Hematopoietic multipotent progenitor cell treated with erythropoietin and hydrocortisone succinate and interleukin-3 and kit ligand, for 15 days (in vitro differentiated cells): ENCODE results near the gene ARHGAP22.

Experiments
- DNase-seq: peaks from one replicate; pipeline ENCODE4 v3.0.0-alpha.2; 2015; ENCODE audit warnings: low spot score

ARHGAP22 gene

DNA sequence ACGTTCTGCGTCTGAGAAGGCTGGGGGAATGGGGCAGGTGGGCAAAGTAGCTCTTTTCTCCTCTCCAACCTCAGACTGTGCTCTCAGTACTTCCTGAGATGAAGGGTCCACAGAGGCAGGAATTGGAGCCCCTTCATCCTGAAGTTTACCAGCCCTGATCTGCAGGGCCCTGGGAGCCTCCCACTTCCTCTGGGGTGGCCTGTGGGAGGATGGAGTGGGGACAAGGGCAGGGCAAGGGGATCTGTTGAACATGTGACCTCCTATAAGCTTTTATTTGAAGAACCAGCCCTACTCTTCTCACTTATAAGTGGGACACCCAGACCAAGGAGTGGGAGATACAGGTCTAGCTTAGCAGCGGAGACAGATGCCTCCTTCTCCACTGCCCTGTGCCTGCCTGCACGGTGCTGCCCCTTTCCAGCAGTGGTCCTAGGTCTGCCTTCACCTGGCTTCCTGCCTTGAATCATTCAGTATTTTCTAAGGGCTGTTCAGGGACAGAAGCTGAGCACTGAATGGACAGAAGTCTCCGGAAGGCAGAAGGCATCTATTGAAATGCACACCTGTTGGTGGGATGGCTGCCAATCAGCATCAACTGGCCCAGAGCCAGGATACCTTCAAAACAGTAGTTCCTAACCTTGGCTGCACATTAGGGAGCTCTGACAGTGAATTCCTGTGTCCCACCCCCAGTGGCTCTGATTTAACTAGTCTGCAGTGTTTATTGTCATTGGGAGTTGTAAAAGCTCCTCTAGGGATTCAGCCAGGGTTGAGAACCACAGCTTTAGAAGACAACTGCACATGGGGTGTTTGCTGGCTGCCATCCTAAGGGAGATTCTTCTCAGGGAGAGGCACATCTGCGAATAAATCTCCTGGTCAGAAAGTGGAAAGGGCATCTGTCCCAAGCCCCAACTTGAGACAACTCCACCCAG lies 2.7 kb upstream of the ARHGAP22 start:
- DNase-seq = no peak

DNA sequence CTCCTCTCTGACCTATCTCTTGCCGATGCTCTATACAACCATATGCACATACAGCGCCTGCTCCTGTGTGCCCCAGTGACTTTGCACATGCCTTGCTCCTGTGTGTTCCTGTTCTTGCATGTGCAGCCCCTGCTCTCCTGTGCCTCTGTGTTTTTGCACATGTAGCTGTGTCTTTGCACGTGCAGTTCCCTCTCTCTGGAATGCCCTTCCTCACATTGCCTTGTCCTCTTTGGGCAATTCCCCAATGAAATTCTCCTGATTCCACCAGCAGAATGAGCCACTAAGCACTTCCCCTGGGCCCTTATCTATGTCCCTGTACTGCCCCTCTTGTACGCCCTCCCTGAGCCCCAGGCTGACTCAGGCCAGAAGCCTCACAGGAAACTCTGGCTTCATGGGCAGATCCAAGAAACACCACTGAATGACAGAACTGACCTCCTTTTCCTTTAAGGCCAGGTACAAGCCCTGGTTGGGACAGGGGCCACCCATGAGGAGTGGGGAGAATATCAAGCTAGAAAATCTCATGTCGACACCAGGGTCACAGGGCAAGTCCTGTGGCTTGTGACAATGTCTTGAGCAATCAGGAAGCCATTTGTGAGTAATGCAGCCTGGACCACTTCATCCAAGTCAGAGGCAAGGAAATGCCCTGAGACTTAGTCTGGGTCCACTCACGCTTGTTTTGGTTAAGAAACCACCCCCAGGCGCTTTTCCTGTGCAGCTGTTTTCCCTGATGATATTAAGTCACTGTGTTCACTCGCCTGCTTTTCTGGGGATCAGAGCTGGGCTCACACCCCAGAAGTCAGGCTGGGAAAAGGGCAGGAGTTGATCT lies 1.9 kb upstream of the ARHGAP22 start:
- DNase-seq = no peak

DNA sequence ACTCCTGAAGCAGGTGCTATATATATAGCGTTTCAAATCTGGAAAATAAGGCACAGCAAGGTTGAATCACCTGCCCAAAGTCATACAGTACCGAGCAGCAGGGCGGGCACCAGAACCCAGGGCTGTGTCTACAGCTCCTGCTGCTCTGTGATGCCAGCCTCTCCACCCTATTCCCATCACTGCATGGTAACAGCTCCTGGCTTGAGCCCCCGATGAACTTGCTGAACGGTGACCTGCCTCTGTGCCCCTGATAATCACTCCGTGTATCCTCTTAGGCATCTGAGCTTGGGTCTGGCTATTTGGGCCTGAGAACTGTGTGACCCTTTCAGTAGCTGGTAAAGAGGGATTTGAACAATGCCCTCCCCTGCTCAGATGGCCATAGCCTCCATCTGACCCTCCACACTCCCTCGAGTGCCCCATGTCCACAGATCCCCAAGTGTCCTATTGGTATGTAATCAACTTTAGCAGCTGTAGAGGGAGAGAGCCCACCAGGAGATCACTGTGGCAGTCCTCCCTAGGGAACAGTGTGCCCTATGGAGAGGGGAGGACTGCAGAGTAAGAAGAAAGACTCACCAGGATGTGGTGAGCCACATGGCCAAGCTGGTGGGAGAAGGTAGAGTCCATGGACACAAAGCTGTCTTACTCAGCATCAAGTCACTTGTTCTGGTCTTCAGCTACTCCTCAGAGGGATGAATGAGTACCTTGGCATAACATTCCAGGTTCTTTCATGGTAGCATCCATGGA lies 1.1 kb upstream of the ARHGAP22 start:
- DNase-seq = no peak

DNA sequence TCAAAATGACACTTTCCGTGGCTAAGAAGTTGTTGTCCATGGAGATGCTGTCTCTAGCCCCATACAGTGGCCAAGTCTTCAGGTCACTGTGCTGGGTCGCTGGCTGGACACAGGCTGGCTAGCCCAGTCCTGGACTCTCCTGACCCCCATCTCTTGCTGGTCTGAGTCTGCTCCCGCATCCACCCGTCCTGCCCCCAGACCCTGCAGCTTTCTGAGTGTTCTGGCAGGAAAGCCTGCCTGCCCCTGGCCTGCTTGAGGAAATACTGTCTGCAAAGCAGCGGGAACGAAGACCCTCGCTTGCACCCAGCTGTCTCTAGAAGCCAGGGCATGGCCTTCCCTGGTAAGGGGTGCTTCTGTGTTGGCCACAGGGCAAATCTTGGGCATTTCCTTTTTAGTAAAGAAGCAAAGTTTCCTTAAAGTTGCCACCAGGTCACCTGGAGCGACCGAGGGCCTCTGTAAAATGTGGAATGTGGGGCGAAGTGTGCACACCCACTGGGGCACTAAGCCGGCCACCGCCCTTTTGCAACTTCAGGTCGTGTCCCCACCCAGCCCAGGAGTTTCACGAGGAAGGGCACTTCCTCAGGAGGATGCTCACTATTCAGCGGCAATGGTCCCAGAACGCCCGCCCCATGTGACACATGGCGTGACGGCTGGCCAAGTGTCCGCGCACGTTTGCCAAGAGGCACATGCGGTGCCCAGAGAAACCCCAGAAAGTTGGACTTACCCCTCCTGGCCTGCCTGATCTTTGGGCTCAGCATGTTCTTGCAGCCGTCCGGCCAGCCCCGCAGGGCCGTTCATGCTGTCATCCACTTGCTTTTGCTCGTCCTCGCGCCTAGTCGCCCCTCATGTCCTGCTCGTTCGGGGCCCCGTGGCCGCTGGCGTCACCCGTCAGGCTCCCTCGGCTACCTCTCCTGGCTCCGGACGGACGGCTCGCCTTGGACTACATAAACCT lies 558 bp downstream of the ARHGAP22 start:
- DNase-seq = no peak

DNA sequence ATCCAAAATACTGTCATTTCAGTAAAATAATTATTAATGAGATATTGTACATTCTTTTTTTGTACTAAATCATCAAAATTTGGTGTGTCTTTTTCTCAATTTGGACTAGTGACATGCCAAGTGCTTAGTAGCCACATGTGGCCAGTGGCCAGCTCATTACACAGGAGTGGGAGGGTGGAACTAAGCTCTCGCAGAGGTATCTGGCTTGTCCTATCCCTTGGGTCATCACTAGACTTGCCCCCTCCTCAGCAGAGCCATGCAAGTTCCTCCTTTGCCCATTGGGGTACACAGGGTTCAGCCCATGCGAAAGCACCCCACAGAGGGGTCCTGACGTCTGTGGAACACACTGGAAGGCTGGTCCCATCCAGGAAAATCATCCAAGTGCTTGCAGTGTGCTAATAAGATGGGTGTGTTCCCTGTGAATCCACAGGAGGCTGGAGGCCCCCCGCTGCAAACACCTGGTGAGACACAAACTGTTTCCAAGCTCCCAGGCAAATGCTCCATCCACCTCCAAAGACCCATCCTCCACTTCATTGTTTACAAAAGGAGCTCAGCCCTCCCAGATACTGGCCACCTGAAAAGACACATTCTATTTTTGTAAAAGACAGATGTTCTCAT lies 1.3 kb downstream of the ARHGAP22 start:
- DNase-seq = no peak

DNA sequence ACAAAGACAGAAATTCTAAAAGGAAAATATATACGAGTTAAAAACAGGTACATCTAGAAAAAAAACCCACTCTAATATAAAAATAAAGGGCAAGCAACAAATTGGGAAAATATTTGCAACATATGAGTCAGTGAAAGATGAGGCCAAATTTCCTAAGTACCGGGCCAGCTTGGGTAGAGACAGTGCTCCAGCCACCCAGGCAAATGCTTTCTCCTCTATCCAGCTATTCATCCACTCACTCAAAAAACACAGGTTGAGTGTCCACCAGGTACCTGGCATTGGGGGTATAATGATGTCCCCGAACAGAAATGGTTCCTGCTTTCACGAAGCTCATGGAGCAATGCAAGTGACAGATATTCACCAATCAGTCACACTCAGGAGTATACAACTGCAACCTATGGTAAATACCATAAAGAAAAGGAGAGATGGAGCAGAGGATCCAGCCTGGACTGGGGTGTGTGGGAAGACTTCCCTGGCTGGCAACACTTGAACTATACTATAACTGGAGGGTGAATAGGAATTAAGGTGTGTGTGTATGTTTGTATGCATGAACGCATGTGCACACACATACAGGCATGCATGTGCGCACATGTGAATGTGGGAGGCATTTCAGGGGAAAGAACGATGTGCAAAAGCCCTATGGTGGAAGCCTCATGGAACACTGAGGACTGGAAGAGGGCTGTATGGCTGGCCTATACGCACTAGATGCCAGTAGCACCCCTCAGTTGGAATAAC lies 2.3 kb downstream of the ARHGAP22 start:
- no peak for DNase-seq

DNA sequence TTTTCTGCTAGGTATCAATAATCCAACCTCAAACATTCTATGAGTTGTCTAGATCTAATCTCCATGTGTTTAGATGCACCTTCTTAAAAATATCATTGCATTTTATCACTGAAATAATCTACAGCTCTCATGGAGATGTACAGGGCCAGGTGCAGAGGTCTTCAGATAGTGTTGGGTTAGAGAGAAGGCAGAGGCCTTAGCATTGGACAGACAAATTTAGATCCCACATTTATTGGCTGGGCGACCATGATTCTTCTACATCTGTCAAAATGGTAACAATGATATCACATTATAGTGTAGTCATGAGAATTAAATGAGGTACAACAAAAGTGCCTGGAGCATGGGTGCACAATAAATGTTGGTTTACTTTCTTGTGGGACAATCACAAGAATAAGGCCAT lies 3.1 kb downstream of the ARHGAP22 start:
- DNase-seq = no peak

DNA sequence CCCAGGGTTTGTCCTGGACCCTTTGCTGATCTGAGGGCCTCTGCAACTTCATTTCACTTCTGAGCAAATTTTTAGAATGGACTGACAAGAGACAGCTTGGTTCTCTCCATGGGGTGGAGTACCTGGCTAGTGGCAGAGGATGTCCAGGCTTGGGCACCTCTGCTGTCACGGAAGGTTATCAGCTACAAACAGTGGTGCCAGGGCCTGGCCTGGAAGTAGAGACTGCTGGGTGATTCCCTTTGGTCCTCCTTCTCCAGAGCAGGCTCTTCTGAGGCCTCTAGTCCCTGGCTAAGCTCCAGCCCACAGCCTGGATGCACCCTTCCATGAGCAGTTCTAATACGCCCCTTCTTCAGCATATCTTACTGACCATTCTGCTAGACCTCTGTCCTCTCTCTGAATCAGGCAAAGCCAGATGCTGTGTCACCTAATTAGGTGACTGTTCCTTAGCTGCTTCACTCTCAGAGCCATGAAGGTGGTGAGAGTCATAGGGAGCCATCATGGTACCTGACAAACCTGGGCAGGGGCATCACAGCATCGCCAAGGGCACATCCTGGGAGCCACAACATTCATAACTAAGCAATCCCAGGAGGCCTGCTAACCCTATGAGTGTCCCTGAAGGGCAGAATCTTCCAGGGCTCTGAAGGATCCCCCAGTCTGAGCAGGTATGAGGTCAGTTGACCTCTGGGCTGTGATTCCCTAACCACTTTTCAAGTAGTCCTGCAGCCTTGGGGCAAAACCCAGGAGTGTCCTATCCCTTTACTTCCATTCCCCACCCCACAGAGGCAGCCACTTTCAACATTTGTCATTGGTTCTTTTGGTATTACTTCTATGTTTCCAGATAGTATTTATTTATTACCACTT lies 4.0 kb downstream of the ARHGAP22 start:
- no peak for DNase-seq

DNA sequence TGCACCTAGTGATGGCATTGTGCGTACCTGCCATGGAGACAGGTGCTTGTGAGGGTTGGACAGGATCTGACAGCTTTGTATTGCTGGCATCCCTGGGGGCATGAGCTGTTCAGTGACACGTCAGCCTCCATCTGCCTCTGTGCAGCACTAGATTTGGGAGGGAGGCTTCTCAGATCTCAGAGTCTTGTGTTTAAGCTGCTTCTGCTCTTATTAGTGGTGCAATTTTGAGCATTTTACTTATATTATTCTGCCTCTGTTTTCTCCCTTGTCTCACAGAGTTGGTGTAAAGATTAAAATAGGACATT lies 5.1 kb downstream of the ARHGAP22 start:
- DNase-seq = no peak

DNA sequence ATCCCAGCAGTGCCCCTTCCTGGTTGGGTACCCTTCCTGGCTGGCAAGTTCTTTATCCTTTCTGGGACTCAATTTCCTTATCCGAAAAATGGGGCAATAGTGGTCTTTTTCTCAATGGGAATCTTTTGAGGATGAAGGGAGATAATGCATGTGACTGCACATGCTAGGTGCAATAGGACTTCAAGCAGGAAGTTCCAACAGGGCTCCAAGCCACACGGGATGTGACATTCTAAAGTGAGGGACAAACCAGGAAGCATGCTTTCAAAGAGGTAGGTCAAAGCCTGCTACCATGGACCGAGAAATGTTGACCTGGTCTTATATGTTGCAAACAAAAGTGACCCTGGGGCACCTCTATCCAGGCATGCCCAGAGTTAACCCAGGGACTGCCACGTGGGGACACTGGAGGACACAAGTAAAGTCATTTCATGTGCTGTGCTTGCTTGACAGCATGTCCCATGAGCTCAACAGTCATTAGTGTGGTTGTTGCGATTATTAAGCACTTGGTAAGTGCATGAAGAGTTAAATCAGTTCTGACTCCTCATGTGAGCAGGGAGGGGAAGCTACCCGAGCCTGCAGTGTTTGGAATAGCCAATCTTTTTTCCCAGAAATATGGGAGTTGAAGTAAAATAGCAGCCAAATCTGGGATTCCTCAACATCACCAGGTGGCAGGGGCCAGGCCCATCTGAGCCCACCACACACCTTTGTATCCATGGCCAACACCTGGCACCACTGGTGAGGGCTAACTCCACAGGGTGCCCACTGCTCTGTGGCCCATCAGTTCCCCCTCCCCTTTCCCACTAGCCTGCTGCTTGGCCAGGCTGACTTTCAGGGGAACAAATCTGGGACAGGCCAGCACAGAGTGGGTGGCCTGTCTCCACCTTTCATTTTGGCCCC lies 5.7 kb downstream of the ARHGAP22 start:
- DNase-seq = no peak

DNA sequence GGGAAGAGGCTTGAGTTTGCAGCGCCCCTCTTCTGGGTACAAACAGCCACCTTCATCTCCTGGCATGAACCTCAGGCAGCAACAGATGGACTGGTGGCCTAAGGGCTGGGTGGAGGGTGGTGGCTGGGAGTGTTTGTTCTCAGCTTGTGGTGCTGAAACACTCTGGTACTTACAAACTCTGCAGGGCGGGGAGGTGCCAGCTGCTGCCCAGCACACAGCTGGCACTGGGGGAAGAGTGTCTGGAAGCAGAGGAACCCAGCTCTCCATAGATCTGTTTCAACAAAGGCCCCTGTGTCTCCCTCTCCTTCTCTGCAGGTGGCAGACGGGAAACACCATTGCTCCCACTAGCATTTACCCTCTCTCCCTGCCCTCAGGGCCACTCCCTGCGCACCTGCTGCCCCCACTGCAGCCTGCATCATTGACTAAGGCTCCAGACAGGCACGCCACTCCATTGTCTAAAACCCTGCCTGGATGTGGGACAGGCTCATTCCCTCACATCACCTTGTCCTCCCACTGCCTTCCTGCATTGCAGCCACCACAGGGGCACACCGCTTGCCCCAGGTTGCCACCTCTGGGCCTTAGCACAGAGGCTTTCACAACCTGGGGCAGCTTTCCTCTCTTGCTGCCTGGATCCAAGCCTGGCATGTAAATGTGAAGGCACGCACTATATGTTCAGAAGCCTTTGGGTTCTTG lies 6.5 kb downstream of the ARHGAP22 start:
- no peak for DNase-seq

DNA sequence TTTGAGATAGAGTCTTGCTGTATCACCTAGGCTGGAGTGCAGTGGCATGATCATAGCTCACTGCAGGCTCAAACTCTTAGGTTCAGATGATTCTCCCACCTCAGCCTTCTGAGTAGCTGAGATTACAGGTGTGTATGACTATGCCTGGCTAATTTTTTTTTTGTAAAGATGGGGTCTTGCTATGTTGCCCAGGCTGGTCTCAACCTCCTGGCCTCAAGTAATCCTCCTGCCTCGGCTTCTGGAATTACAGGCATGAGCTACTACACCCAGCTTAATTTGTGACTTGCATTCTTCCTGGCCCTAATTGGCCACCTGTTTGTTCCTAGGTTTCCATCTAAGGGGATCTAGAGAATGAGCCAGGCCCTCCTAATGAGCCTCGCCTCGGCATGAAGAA lies 9.3 kb downstream of the ARHGAP22 start:
- no peak for DNase-seq

DNA sequence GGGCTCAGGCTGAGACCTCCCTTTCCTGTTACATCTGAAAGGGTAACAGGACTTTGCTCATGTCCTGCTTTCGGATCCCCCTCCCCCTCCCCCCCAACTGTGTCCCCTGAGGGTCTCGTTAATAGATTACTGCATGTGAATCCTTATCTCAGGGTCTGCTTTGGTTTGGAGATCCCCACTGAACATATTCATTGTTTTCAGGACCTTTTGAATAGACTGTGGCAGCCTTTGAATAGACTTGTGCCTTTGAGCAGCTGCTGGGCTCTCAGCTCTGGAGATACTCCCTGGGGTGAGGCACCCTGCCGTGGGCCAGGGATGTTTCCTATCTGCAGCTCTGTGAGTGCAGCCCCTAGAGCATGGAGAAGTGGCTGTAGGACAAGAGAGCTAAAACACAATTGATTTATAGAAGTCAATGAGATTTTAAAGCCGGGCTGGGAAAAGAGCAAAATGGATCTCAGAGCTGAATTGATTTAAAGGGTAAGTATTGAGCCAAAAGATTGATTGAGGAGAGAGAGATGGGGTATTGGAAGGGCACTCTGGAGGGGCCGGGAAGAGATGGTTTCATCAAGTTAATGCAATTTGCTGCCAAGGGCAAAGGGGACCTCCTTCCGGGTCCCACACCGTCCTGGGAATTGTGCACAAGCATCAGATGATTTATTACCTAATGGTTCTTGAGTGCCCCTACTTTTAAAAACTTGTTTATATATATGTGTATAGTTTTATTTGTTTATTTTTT lies 9.9 kb downstream of the ARHGAP22 start:
- DNase-seq = no peak

DNA sequence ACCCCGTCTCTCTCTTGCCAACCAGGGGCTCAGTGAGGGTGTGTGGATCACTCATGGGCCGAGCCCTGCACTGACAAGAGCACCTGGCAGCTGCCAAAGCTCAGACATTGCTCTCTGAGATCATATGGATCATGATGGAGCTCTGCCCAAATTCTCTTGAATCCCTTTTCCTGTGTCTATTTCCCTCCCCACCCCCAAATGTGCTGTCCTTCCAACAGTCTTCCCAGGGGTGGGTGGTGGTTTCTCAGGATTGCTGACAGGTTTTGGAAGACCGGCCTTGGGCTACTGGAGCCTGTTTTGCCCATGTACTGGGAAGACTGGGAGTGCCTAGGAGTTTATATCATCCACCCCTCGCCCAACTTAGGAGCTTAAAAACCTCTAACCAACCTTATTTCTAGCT lies 10.5 kb downstream of the ARHGAP22 start:
- DNase-seq = no peak

DNA sequence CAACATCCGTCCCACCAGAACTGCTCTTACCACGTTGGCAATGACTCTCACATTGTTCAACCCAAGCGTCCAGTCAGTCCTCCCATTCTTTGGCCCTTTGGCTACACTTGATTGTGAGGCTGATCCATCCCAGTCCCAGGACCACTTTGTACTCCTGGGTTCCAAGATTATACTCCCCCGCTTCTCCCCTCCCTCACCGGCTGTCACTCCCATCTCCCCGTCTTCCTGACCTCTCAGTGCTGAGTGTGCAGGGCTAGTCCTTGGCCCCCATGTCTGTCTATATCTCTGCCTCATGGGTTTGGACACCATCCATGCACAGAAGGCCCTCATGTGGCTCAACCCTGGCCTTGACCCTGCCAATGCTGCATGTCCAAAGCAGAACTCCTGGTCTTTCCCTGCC lies 12.5 kb downstream of the ARHGAP22 start:
- no peak for DNase-seq

DNA sequence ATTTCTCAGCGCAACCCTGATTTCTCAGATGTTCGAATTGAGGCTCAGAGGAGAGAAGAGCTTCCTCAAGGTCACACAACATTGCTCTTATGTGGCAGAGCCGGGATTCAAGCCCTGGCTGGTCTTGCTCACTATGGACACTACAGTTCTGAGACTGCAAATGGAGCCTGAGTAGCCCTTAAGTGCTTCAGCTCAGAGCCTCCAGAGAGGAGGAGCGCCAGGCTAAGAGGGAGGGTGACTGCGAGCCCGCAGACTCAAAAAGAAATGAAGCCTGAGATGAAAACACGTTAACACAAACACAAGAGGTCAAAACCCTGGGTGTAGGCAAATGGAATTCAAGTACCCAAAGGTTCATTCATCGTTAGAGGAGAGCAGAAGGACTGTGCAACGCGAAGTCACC lies 13.9 kb downstream of the ARHGAP22 start:
- DNase-seq = no peak

DNA sequence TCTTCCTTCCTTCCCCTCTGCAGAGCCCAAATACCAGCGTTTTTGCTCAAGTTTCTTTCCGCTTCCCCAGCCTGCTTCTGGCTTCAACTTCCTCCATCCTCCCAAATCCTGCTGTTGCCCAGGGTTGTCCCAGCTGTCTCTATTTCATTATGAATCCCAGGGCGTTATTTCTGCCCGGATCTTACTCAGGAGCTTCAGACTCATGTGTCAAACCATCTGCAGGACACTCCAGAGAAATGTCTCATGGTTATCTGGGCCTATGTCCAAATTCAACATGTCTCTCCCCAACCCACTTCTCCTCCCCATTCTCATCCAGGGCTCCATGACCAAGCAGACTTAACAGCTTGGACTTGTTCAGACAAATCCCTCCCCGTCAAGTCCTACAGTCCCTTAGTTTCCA lies 15.6 kb downstream of the ARHGAP22 start:
- DNase-seq = no peak
